Mesenchymal stem cell (in vitro differentiated cells and primary cell): ENCODE measurements around the gene MPRIP.

ENCODE experiments used
- DNase-seq: peaks from one replicate; pipeline ENCODE4 v3.0.0-alpha.2; 2013
- H2AFZ ChIP-seq: one replicate; pipeline ENCODE4 v1.6.1; 2013; ENCODE audit warnings: low read depth, mild to moderate bottlenecking, control low read depth, inconsistent platforms, low read length, moderate library complexity
- H2AK5ac ChIP-seq: 2 replicates; pipeline ENCODE4 v1.6.1; 2013; ENCODE audit warnings: low read length, moderate library complexity, mild to moderate bottlenecking, inconsistent platforms; ENCODE audit not compliant: severe bottlenecking
- H2BK120ac ChIP-seq: one replicate; pipeline ENCODE4 v1.6.1; 2013; ENCODE audit warnings: low read depth, mild to moderate bottlenecking, inconsistent platforms, low read length, moderate library complexity
- H2BK12ac ChIP-seq, 2 experiments: one replicate each; pipeline ENCODE4 v1.6.1; 2013; ENCODE audit warnings: inconsistent platforms in 2 of 2, low read length in 2 of 2, mild to moderate bottlenecking in 2 of 2, moderate library complexity in 2 of 2, control low read depth in 1 of 2
- H2BK15ac ChIP-seq: one replicate; pipeline ENCODE4 v1.6.1; 2013; ENCODE audit warnings: mild to moderate bottlenecking, low read depth, inconsistent platforms; ENCODE audit not compliant: poor library complexity, severe bottlenecking
- H2BK5ac ChIP-seq: 2 replicates; pipeline ENCODE4 v1.6.1; 2013; ENCODE audit warnings: low read depth, mild to moderate bottlenecking, low read length, control low read depth, inconsistent platforms; ENCODE audit not compliant: poor library complexity, severe bottlenecking
- H3K14ac ChIP-seq, 2 experiments: one replicate each; pipeline ENCODE4 v1.6.1; 2013; ENCODE audit warnings: inconsistent platforms in 2 of 2, low read length in 2 of 2, control low read depth in 1 of 2, mild to moderate bottlenecking in 1 of 2, moderate library complexity in 1 of 2
- H3K18ac ChIP-seq, 2 experiments: one replicate each; pipeline ENCODE4 v1.6.1; 2013; ENCODE audit warnings: inconsistent platforms in 2 of 2, low read length in 2 of 2, control low read depth in 1 of 2, low read depth in 1 of 2, mild to moderate bottlenecking in 1 of 2
- H3K23ac ChIP-seq, 2 experiments: one replicate each; pipeline ENCODE4 v1.6.1; 2013; ENCODE audit warnings: inconsistent platforms in 2 of 2, low read length in 2 of 2, mild to moderate bottlenecking in 2 of 2, moderate library complexity in 2 of 2, control low read depth in 1 of 2
- H3K27ac ChIP-seq: 2 replicates; pipeline ENCODE4 v1.5.1; 2013; ENCODE audit warnings: mild to moderate bottlenecking, moderate library complexity, low read length, control low read depth, inconsistent platforms; ENCODE audit not compliant: poor library complexity, severe bottlenecking
- H3K27me3 ChIP-seq, 2 experiments: 2 replicates each; pipeline versions ENCODE4 v1.6.1 to v1.7.0; 2013; ENCODE audit warnings: low read length in 2 of 2, mild to moderate bottlenecking in 2 of 2, moderate library complexity in 2 of 2, control low read depth in 1 of 2, inconsistent platforms in 1 of 2; ENCODE audit not compliant: control insufficient read depth in 1 of 2, insufficient read depth in 1 of 2
- H3K36me3 ChIP-seq, 2 experiments: 2 replicates each; pipeline versions ENCODE4 v1.6.1 to v1.7.0; 2013; ENCODE audit warnings: low read length in 2 of 2, control low read depth in 1 of 2, inconsistent platforms in 1 of 2, low read depth in 1 of 2, mild to moderate bottlenecking in 1 of 2; ENCODE audit not compliant: insufficient read depth in 2 of 2, control insufficient read depth in 1 of 2
- H3K4ac ChIP-seq, 2 experiments: one replicate each; pipeline ENCODE4 v1.6.1; 2013; ENCODE audit warnings: inconsistent platforms in 2 of 2, low read length in 2 of 2, mild to moderate bottlenecking in 2 of 2, moderate library complexity in 2 of 2, control low read depth in 1 of 2, low read depth in 1 of 2
- H3K4me1 ChIP-seq: 2 replicates; pipeline ENCODE4 v1.6.1; 2013; ENCODE audit warnings: low read depth, low read length, control low read depth; ENCODE audit not compliant: control insufficient read depth, insufficient read depth
- H3K4me2 ChIP-seq: 2 replicates; pipeline ENCODE4 v1.6.1; 2013; ENCODE audit warnings: low read length, mild to moderate bottlenecking, inconsistent platforms; ENCODE audit not compliant: poor library complexity, severe bottlenecking
- H3K4me3 ChIP-seq, 2 experiments: 2 replicates each; pipeline versions ENCODE4 v1.5.1 to v1.7.0; 2013; ENCODE audit warnings: low read length in 2 of 2, mild to moderate bottlenecking in 2 of 2, control low read depth in 1 of 2, low read depth in 1 of 2; ENCODE audit not compliant: insufficient read depth in 1 of 2
- H3K79me1 ChIP-seq: replicated peaks from 2 replicates; pipeline ENCODE4 v1.6.1; 2013; ENCODE audit warnings: mild to moderate bottlenecking, control low read depth, low read length, inconsistent platforms; ENCODE audit not compliant: poor library complexity, severe bottlenecking
- H3K9ac ChIP-seq: 2 replicates; pipeline ENCODE4 v1.7.0; 2013; ENCODE audit warnings: mild to moderate bottlenecking, low read length, moderate library complexity
- H3K9me3 ChIP-seq: 2 replicates; pipeline ENCODE4 v1.7.0; 2013; ENCODE audit warnings: mild to moderate bottlenecking, low read length; ENCODE audit not compliant: control insufficient read depth
- H4K8ac ChIP-seq: one replicate; pipeline ENCODE4 v1.6.1; 2013; ENCODE audit warnings: inconsistent platforms, mild to moderate bottlenecking, low read length, moderate library complexity
- H4K91ac ChIP-seq: one replicate; pipeline ENCODE4 v1.6.1; 2013; ENCODE audit warnings: mild to moderate bottlenecking, low read length, inconsistent platforms
- WGBS: methylation state at CpG from one replicate; pipeline ENCODE4 v1.1.7; 2013; ENCODE audit warnings: mixed read lengths; 5-methylcytosine and 5-hydroxymethylcytosine counted together

MPRIP gene

DNA sequence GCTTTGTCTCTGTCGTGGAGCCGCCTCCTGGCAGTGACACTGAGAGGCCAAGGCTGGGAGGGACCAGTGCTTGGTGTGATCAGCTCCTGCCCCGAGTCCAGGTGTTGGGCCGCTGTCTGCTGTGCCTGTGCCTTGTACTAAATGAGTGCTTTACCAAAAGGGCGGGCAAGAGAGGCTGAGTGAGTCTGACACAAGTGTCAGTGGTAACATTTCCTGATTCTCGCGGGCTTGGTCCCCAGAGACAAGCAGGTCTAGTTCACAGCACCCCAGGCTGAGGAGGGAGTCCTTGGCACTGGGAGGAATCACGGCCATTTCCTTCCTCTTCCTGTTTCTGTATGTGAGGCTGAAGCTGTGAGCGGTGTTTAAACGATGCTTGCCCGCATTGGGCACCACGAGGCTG, 133.7 kb downstream of the MPRIP start:
- DNase-seq: no peak
- H2BK120ac ChIP-seq: no peak overlapping the region
- no peak overlapping the region for H3K14ac ChIP-seq
- H3K18ac ChIP-seq: no peak overlapping the region
- H2AK5ac ChIP-seq: no peak overlapping the region
- peaks cover 5% of the 10 kb centered on the region for H3K79me1 ChIP-seq
- H3K4me3 ChIP-seq: no peak overlapping the region
- H3K36me3 ChIP-seq: peaks cover 91 to 93% of the 10 kb centered on the region in 2 experiments
- no peak overlapping the region for H2BK5ac ChIP-seq
- 95% methylated on average over 12 of the region's 12 CpGs for WGBS
- H2BK12ac ChIP-seq: no peak overlapping the region
- H3K4ac ChIP-seq: no peak overlapping the region
- H3K9me3 ChIP-seq: no peaks in the 10 kb centered on the region
- no peak overlapping the region for H2AFZ ChIP-seq
- no peak overlapping the region for H3K23ac ChIP-seq
- no peak overlapping the region for H4K8ac ChIP-seq
- H3K4me1 ChIP-seq: no peaks in the 10 kb centered on the region
- H3K27ac ChIP-seq: no peak overlapping the region
- H3K4me2 ChIP-seq: no peak overlapping the region
- H3K27me3 ChIP-seq: no peaks in the 10 kb centered on the region
- no peak overlapping the region for H3K9ac ChIP-seq
- H2BK15ac ChIP-seq: no peak overlapping the region
- no peak overlapping the region for H4K91ac ChIP-seq

DNA sequence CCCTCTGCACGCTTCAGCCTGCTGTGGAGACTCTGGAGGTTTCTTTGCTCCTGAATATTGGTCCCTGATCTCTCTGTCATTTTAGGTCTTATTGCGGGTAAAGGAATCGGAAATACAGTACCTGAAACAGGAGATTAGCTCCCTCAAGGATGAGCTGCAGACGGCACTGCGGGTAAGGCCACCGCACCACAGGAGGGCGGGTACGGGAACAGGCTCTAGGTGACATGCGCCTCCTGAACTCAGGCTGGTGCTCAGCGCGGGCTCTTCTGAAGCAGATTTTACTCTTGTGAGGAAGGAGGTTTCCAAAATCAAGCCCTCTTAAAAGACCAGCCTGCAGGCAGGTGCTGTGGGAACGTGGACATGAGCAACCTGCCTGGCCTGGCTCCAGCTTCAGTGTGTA, 134.1 kb downstream of the MPRIP start:
- no peak overlapping the region for H3K4me2 ChIP-seq
- no peak overlapping the region for H2BK120ac ChIP-seq
- H3K4me1 ChIP-seq: no peaks in the 10 kb centered on the region
- H2BK5ac ChIP-seq: no peak overlapping the region
- no peaks in the 10 kb centered on the region for H3K27me3 ChIP-seq
- H3K4ac ChIP-seq: no peak overlapping the region
- no peak overlapping the region for H3K18ac ChIP-seq
- no peak overlapping the region for H2AK5ac ChIP-seq
- H3K23ac ChIP-seq: no peak overlapping the region
- H3K9me3 ChIP-seq: no peaks in the 10 kb centered on the region
- no peak overlapping the region for H3K14ac ChIP-seq
- peaks cover 5% of the 10 kb centered on the region for H3K79me1 ChIP-seq
- H3K9ac ChIP-seq: no peak overlapping the region
- WGBS: 98% methylated on average over 12 of the region's 12 CpGs
- no peak overlapping the region for H2BK12ac ChIP-seq
- DNase-seq: no peak
- no peak overlapping the region for H2BK15ac ChIP-seq
- H3K4me3 ChIP-seq: no peak overlapping the region
- H2AFZ ChIP-seq: no peak overlapping the region
- no peak overlapping the region for H4K8ac ChIP-seq
- no peak overlapping the region for H4K91ac ChIP-seq
- H3K27ac ChIP-seq: no peak overlapping the region
- H3K36me3 ChIP-seq: peaks cover 90 to 96% of the 10 kb centered on the region in 2 experiments

DNA sequence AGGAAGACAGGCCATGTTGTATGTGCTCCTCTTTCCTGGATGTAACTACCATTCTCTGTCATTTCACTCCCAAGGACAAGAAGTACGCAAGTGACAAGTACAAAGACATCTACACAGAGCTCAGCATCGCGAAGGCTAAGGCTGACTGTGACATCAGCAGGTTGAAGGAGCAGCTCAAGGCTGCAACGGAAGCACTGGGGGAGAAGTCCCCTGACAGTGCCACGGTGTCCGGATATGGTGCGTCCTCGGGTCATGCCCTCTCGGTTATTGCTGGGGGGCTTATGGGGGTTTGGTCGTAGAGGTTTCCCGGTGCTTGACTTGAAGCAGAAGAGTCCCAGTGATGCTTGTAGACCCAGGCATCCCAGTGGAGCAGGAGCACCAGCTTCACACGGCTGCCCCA, 134.9 kb downstream of the MPRIP start:
- Histone ChIP-seq H2AFZ (no peak overlapping the region), H2AK5ac (no peak overlapping the region), H3K27ac (no peak overlapping the region), H4K8ac (no peak overlapping the region), H3K27me3 (no peaks in the 10 kb centered on the region), H2BK5ac (no peak overlapping the region), H3K4ac (no peak overlapping the region), H3K36me3 (peaks cover 89 to 96% of the 10 kb centered on the region in 2 experiments), H4K91ac (no peak overlapping the region), H3K4me3 (no peak overlapping the region), H3K14ac (no peak overlapping the region), H3K18ac (no peak overlapping the region), H2BK120ac (no peak overlapping the region), H3K9ac (no peak overlapping the region), H3K4me1 (peaks cover 1% of the 10 kb centered on the region), H3K23ac (no peak overlapping the region), H2BK15ac (no peak overlapping the region), H3K4me2 (no peak overlapping the region), H3K9me3 (no peaks in the 10 kb centered on the region), H2BK12ac (no peak overlapping the region), H3K79me1 (peaks cover 5% of the 10 kb centered on the region)
- WGBS: 97% methylated on average over 12 of the region's 12 CpGs
- DNase-seq: no peak

- H3K23ac ChIP-seq: no peak overlapping the region
- H3K27ac ChIP-seq: no peak overlapping the region
- H2AFZ ChIP-seq: no peak overlapping the region
- peaks cover 86 to 93% of the 10 kb centered on the region in 2 experiments for H3K36me3 ChIP-seq
- H2BK12ac ChIP-seq: no peak overlapping the region
- H4K8ac ChIP-seq: no peak overlapping the region
- H3K14ac ChIP-seq: no peak overlapping the region
- H3K27me3 ChIP-seq: no peaks in the 10 kb centered on the region
- peaks cover 8% of the 10 kb centered on the region for H3K79me1 ChIP-seq
- H3K4me3 ChIP-seq: no peak overlapping the region
- no peak overlapping the region for H2BK120ac ChIP-seq
- peaks cover 1% of the 10 kb centered on the region for H3K4me1 ChIP-seq
- H2AK5ac ChIP-seq: no peak overlapping the region
- H3K4me2 ChIP-seq: no peak overlapping the region
- H4K91ac ChIP-seq: no peak overlapping the region
- WGBS: 89% methylated on average over 1 of the region's 2 CpGs
- H2BK5ac ChIP-seq: no peak overlapping the region
- no peak overlapping the region for H3K9ac ChIP-seq
- no peak for DNase-seq
- H3K4ac ChIP-seq: no peak overlapping the region
- no peak overlapping the region for H2BK15ac ChIP-seq
- no peaks in the 10 kb centered on the region for H3K9me3 ChIP-seq
- H3K18ac ChIP-seq: no peak overlapping the region
These were observed 137.1 kb downstream of the MPRIP start for GRCh38 chr17:17179371-17179827.
